Ascending aorta (tissue), 2 donors: ENCODE measurements around the gene RIMS1. TPM values are rescaled to one million over a fixed set of nuclear protein-coding genes. Genes with fewer than 3 reads are reported as not detected.

ENCODE experiments used
- DNase-seq, 2 donors: peaks; one replicate each; pipeline ENCODE4 v3.0.0-alpha.2; 2019; ENCODE audit warnings: low spot score in 2 of 2
- H3K27ac ChIP-seq, 2 donors: fragments of 200-600 bp; sonication (generic); one replicate each; pipeline ENCODE4 v1.5.1; 2016 to 2017; ENCODE audit warnings: mild to moderate bottlenecking in 1 of 2
- H3K27me3 ChIP-seq: fragments of 200-600 bp; sonication (generic); one replicate; pipeline ENCODE4 v1.5.1; 2017
- H3K36me3 ChIP-seq, 2 donors: fragments of 200-600 bp; sonication (generic); one replicate each; pipeline ENCODE4 v1.5.1; 2016
- H3K4me1 ChIP-seq, 2 donors: fragments of 200-600 bp; sonication (generic); one replicate each; pipeline ENCODE4 v1.5.1; 2016 to 2017; ENCODE audit warnings: mild to moderate bottlenecking in 1 of 2
- H3K4me3 ChIP-seq, 2 donors: fragments of 200-600 bp; sonication (generic); one replicate each; pipeline ENCODE4 v1.5.1; 2016 to 2017; ENCODE audit warnings: mild to moderate bottlenecking in 1 of 2
- H3K9me3 ChIP-seq, 2 donors: fragments of 200-600 bp; sonication (generic); one replicate each; pipeline ENCODE4 v1.5.1; 2016
- intact Hi-C: fragments of 100-400 bp; cut with DNase I; formaldehyde crosslinking; loops from one replicate; pipeline ENCODE4 v1.15.1; 2023
- total RNA-seq: library from RNA; depleted of rRNA; stranded (reverse); fragments of >200 nt; gene quantifications from one replicate; pipeline ENCODE4 v1.1.0, GENCODE V29; 2016
- TF ChIP-seq, protein P1 (sequence below), 3 experiments: fragments of 200-600 bp in 2 of 3; fragments of 450-650 bp in 1 of 3; sonication (generic) in 2 of 3; IDR thresholded peaks; one replicate each; pipeline ENCODE4 v1.5.1; 2016 to 2019; ENCODE audit warnings: antibody characterized with exemption in 3 of 3, mild to moderate bottlenecking in 1 of 3, moderate library complexity in 1 of 3

Gene RIMS1
- total RNA-seq, 1 donor from 2014 or later = not detected

DNA sequence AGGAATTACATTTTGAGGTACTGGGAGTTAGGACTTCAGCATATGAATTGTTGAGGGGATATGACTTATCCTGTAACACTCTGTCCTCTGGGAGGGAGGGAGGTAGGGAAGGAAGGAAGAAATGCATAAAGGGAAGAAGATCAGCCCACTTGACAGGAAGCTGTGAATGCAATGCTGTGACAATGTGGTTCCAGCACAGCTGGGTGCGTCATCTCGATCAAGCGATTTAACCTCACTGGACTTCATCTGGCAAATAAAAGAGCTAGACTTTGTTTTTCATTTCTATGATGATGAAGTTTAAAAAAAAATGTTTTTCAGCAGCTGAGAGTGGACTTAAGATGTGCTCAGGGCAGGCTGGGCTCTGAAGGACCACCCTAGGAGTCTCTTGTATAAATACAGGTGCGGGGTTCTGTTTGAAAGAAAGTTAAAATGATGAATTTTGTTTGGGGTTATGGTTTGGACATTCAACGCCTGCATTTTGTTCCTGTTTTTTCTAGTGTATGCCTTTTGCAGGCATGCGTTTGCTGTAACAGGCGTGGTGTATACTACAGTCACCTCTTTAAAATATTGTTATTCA, 178.1 kb downstream of the RIMS1 start:
- Histone ChIP-seq H3K4me1 (no peaks in the 10 kb centered on the region), H3K27ac (no peak overlapping the region), H3K9me3 (no peaks in the 10 kb centered on the region), H3K27me3 (no peaks in the 10 kb centered on the region), H3K36me3 (no peaks in the 10 kb centered on the region), H3K4me3 (no peak overlapping the region)
- intact Hi-C loops = no loop called here
- no peak for DNase-seq
- TF ChIP-seq, protein P1, sequence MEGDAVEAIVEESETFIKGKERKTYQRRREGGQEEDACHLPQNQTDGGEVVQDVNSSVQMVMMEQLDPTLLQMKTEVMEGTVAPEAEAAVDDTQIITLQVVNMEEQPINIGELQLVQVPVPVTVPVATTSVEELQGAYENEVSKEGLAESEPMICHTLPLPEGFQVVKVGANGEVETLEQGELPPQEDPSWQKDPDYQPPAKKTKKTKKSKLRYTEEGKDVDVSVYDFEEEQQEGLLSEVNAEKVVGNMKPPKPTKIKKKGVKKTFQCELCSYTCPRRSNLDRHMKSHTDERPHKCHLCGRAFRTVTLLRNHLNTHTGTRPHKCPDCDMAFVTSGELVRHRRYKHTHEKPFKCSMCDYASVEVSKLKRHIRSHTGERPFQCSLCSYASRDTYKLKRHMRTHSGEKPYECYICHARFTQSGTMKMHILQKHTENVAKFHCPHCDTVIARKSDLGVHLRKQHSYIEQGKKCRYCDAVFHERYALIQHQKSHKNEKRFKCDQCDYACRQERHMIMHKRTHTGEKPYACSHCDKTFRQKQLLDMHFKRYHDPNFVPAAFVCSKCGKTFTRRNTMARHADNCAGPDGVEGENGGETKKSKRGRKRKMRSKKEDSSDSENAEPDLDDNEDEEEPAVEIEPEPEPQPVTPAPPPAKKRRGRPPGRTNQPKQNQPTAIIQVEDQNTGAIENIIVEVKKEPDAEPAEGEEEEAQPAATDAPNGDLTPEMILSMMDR (IDR thresholded peaks at IDR 0.05) = no peak

GRCh38 chr6:72078096-72078495, 191.7 kb downstream of the RIMS1 start:
- no peaks in the 10 kb centered on the region for H3K4me1 ChIP-seq
- H3K36me3 ChIP-seq = no peaks in the 10 kb centered on the region
- TF ChIP-seq, protein P1 (IDR thresholded peaks at IDR 0.05) = no peak
- no peaks in the 10 kb centered on the region for H3K27me3 ChIP-seq
- intact Hi-C loops = no loop called here
- no peak for DNase-seq
- H3K27ac ChIP-seq = no peak overlapping the region
- no peaks in the 10 kb centered on the region for H3K9me3 ChIP-seq
- H3K4me3 ChIP-seq = no peak overlapping the region

DNA sequence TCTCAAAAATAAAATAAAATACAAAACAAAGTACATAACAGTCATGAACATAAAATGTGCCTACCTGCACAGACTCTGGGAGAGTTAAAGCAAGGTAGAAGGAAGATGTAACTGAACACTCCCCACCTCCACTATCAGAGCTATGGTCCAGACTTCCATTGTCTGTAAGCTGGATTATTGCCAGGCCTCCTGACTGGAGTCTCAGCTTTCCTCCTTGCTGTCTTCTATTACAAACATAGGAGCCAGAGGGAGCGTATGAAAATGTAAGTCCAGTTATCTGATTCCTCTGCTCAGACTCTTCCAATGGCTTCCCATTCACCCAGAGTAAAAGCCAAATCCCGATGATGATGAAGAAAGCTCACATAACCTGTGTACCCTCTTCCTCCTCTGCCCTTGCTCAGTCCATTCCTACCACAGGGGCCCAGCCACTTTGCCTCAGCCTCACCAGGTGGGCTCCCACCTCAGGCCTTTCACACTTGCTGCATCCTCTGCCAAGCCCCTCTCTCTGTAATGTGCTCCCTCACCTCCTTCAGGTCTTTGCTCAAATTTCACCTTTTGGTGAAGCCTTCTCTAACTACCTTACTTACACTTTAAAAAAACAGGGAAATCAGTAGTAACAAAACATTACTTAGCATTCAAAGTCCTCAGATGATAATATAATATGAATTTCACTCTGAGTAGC, 194.1 kb downstream of the RIMS1 start:
- no peak for DNase-seq
- H3K27me3 ChIP-seq = no peaks in the 10 kb centered on the region
- no peaks in the 10 kb centered on the region for H3K9me3 ChIP-seq
- H3K4me3 ChIP-seq = no peak overlapping the region
- TF ChIP-seq, protein P1 (IDR thresholded peaks at IDR 0.05) = no peak
- H3K4me1 ChIP-seq = no peaks in the 10 kb centered on the region
- no peak overlapping the region for H3K27ac ChIP-seq
- intact Hi-C loops = loop anchor here (5.0 to 10.0 kb wide), 2 partner anchors 458 to 696 kb away; no protein-coding TSS in a partner anchor
- no peaks in the 10 kb centered on the region for H3K36me3 ChIP-seq

DNA sequence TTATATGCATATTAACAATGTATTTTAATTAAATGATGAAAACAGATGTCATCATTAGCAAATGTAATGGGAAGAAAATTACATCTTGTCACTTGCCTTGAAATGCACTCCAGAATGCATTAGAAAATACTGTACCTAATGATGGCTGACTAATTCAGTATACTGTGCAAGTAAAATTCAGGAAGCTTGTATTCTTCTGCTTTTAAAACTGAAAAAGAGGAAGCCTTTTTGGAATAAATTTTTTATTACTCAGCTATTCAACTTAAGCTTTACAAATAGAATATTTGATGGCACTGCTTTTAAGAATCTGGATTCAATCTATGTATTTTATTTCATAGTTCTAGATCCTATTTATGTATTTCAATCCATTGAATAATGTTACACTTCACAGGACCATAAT, 195.5 kb downstream of the RIMS1 start:
- Histone ChIP-seq H3K27ac (no peak overlapping the region), H3K9me3 (no peaks in the 10 kb centered on the region), H3K36me3 (no peaks in the 10 kb centered on the region), H3K27me3 (no peaks in the 10 kb centered on the region), H3K4me1 (no peaks in the 10 kb centered on the region), H3K4me3 (no peak overlapping the region)
- TF ChIP-seq, protein P1 (IDR thresholded peaks at IDR 0.05) = no peak
- no peak for DNase-seq
- intact Hi-C loops = loop anchor here (5.0 to 10.0 kb wide), 2 partner anchors 460 to 697 kb away; no protein-coding TSS in a partner anchor

DNA sequence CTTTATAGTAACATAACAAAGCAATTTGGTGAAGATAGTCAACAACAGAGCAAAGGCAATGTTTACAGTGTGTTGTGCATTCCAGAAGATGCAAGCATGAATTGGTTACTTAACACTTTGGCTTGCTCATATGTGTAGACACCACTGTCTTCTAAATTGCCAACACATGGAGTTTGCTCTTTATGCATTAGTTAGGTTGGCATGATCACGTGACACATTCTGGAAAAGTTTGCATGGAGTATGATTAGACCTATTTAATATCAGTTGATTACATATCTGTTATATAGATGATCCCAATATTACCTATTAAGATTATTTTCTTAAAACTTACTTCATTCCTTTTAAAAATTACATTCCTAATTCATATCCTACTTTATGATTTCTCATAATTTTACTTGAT, 197.6 kb downstream of the RIMS1 start:
- Histone ChIP-seq H3K4me3 (no peak overlapping the region), H3K27me3 (no peaks in the 10 kb centered on the region), H3K27ac (no peak overlapping the region), H3K36me3 (no peaks in the 10 kb centered on the region), H3K4me1 (no peaks in the 10 kb centered on the region), H3K9me3 (no peaks in the 10 kb centered on the region)
- TF ChIP-seq, protein P1 (IDR thresholded peaks at IDR 0.05) = no peak
- no peak for DNase-seq
- intact Hi-C loops = loop anchor here (2.0 to 10.0 kb wide), 3 partner anchors 462 to 699 kb away; no protein-coding TSS in a partner anchor
